VCaP (cell line): ENCODE measurements around the gene KAZN.

ENCODE experiments used
- H3K27ac ChIP-seq: fragments of 450-650 bp; 2 replicates; pipeline ENCODE4 v1.5.1; 2017
- TF ChIP-seq, protein P1 (sequence below): fragments of 450-650 bp; conservative IDR thresholded peaks from 2 replicates; pipeline ENCODE4 v1.5.1; 2017; ENCODE audit warnings: mild to moderate bottlenecking, moderate library complexity

KAZN gene

DNA sequence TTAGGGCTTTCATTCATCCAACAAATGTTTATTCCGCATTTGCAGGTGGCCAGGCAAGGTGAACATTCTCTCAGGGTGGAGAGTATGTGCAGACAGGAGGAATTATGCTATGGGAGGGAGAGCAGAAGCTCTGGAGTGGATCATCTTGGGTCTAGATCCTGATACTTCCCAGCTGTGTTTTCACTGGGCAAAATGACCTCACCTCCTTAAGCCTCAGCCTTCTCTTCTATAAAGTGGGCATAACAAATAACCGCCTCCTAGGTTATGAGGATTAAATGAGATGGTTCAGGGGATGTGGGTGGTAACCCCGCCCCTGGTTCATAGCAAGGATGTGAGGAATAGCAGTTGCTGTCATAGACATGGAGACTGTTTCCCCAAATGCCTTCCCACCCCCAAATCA is 553.4 kb downstream of the KAZN start:
- H3K27ac ChIP-seq, result peak overlapping the region; percentile 74

DNA sequence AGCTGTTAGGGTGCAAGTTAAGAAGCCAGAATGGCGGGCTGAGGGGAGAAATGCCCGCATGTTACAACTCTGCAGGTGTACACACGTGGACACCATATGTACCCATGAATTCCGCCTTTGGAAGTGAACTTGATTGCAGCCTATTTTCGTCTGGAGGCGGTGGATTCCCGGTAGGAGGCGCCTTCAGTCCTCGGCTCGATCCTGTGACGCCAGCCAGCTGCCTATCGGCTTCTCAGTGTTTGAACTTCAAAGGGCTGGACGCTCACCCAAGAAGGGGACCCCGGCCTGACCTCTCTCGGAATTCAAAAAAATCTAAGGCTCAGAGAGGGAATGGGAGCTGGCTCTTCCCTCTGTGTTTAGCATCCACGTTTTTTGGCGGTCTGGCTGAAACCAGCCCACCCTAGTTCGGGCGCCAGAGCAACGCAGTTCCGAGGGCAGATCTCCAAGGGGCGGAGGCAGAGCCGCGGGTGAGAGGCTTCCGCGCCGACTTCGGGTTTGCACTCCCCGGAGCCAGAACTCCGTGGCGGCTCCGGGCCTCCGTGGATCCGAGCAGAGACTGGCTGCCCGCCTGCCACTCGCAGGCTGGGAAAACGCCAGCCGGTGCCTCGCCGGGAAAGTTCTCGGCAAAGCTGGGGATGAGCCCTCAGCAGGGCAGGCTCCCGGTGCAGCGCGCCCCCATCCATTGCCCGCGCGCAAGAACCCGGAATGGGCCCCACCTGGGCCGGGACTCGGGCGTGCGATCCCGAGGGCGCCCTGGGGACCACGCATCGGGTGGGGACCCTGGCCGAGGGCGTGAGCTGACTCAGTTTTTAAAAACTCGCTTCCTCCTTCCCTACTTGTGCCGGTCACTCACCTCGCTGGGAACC is 554.1 kb downstream of the KAZN start:
- TF ChIP-seq, protein P1, sequence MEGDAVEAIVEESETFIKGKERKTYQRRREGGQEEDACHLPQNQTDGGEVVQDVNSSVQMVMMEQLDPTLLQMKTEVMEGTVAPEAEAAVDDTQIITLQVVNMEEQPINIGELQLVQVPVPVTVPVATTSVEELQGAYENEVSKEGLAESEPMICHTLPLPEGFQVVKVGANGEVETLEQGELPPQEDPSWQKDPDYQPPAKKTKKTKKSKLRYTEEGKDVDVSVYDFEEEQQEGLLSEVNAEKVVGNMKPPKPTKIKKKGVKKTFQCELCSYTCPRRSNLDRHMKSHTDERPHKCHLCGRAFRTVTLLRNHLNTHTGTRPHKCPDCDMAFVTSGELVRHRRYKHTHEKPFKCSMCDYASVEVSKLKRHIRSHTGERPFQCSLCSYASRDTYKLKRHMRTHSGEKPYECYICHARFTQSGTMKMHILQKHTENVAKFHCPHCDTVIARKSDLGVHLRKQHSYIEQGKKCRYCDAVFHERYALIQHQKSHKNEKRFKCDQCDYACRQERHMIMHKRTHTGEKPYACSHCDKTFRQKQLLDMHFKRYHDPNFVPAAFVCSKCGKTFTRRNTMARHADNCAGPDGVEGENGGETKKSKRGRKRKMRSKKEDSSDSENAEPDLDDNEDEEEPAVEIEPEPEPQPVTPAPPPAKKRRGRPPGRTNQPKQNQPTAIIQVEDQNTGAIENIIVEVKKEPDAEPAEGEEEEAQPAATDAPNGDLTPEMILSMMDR, result peak; percentile 80
- H3K27ac ChIP-seq, result peak overlapping the region; percentile 74

More for the DNA sequence above, 553.4 kb downstream of the KAZN start:
- TF ChIP-seq, protein P1, result no peak

DNA sequence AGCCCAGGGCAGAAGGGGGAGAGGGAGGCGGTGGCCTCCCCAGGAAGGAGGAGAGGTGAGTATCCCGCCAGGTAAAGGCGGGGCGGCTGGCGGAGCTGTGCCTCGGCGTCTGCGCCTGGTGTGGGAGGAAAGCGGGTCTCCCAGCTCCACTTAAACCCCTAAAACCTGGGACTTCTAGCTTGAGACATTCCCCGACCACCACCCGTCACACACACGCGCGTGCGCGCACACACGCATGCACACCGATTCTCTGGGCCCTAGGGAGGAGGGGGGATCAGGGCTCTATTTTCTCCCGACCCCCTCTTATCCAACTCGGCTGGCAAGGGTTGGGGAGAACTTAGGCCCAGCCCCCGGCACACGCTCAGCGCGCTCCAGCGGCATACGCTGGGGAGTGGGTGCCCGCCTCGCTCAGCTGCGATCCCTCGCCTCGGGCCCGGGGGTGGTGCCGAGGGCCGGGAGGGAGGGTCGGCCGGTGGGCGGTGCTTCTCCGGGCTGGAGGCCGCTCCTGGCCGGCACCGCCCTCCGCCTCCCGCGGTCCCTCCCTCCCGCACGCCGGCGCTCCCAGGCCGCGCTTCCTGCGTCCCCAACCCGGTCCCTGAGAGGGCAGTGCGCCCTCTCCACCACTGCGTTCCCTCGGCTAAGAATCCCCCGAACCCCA is 554.8 kb downstream of the KAZN start, which contains the start of gene TMEM51:
TMEM51 (plus strand) TSS at position 564 of the 658 bp plus-strand sequence. CDS start 61,341 bp downstream, outside the sequence.
- TF ChIP-seq, protein P1, result no peak
- peak within 1 kb of the TSS; percentile 74 for H3K27ac ChIP-seq

DNA sequence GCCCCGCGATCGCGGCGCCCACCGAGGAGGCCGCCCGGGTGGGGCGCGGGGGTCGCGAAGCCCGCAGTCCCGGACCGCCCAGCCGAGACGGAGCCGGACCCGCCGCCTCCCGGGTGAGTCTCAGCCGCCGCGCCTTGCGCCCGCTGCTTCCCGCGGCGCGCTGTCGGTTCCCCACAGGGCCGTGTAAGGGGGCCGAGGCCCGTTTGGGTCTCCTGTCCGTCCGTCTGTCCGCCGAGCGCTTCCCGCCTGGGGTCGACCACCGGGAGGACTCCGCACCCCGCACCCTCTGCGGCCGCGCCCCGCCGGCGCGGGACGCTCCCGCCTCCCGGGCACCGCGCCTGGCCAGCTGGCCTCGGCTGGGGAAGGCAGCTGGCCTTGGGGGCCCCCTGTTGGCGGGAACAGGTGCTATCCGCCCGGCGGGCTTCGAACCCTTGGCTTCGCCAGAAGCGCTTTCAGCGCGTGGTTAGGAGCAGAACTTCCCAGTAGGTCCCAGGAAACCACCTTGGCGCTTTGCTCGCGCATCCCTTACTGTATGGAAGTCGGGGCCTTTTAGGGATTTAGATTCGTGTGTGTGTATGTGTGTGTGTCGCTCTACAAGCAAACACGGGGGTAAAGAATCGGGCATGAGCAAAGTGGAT is 555.5 kb downstream of the KAZN start:
- H3K27ac ChIP-seq, result peak overlapping the region; percentile 74
- TF ChIP-seq, protein P1, result peak; percentile 90

DNA sequence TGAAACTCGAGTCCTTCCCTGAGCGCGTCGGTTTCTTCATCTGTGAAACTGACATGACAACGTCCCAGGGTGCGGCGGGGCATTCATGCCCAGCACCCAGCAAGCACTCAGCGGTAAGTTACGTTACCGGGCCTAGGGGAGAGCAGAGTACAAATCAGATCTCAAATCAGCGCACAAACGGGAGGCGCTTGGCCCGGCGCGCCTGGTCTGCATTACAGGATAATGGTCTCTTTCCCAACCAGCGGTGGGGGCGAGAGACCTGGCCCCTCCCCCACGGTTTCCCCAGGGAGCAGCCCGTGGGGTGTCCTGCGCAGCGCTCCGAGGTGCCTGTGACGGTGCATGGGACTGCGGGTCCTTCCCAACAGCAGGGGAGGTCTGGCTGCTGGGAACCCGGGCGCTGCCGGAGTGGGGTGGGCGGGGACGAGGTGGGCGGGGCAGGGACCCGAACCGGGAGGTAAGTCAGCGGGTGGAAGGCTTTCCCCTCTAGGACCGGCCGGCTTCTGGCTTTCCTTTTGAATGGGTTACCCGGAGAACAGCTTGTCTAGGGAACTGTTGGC is 556.1 kb downstream of the KAZN start:
- TF ChIP-seq, protein P1, result no peak
- H3K27ac ChIP-seq, result peak overlapping the region; percentile 74; the same call in 1 of the 2 replicates

DNA sequence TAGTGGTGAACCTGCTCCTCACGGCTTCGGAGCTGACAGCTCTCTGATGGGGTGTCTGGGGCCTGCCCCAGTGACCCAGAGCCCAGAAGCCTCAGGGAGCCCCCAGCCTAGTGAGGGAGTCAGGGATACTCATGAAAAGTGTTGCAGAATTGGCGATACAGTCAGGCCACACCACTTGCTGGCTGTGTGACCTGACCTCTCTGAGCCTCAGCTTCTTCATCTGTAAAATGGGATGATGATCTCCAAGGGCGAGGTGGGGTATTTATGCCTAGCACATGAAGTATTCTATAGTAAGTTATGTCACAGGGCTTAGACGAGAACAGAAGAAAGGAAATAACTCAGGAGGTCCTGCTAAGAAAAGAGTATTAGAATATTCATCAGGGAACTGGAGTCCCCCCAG is 556.7 kb downstream of the KAZN start:
- no peak overlapping the region for H3K27ac ChIP-seq
- TF ChIP-seq, protein P1, result no peak
